NOMO-1 (cell line): ENCODE measurements around the gene CNGA3.
"Not testable (repeated sequence)": the region's sequence is repeated elsewhere in the genome, so short reads cannot be mapped to it uniquely, and the experiment has no call there.

ENCODE experiments used
- DNase-seq, 2 experiments: peaks; one replicate each; lab custom pipeline; 2025; ENCODE audit not compliant: unreplicated experiment in 2 of 2; lab: John Stamatoyannopoulos, UW

The CNGA3 gene

GRCh38 chr2:98395977-98396376 is 49.7 kb downstream of the CNGA3 start:
- no peak for DNase-seq

DNA sequence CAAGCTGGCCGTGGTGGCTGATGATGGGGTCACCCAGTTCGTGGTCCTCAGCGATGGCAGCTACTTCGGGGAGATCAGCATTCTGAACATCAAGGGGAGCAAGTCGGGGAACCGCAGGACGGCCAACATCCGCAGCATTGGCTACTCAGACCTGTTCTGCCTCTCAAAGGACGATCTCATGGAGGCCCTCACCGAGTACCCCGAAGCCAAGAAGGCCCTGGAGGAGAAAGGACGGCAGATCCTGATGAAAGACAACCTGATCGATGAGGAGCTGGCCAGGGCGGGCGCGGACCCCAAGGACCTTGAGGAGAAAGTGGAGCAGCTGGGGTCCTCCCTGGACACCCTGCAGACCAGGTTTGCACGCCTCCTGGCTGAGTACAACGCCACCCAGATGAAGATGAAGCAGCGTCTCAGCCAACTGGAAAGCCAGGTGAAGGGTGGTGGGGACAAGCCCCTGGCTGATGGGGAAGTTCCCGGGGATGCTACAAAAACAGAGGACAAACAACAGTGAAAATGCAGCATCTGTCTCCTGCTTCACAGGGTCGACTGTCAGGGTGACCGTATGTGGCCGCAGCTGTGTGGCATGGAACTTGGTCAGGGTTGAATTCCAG is 50.6 kb downstream of the CNGA3 start:
- DNase-seq, result no peak

DNA sequence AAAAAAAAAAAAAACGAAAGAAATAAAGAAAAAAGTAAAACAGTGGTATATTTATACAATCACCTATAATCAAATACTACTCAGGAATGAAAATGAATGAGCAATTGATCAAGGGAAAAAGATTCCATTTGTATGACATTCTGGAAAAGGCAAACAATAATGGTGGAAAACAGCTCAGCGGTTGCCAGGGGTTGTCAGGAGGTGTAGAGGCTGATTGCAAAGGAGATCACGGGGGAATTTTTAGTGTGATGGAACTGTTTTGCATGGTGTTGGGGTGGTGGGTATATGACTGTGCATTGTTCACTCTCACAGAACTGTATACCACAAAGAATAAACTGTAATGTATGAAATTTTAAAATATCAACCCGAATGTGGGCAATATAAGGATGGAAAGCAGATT is 52.9 kb downstream of the CNGA3 start:
- no peak for DNase-seq

- DNase-seq, result no peak
Measured at GRCh38 chr2:98403878-98404277, 57.6 kb downstream of the CNGA3 start.

DNA sequence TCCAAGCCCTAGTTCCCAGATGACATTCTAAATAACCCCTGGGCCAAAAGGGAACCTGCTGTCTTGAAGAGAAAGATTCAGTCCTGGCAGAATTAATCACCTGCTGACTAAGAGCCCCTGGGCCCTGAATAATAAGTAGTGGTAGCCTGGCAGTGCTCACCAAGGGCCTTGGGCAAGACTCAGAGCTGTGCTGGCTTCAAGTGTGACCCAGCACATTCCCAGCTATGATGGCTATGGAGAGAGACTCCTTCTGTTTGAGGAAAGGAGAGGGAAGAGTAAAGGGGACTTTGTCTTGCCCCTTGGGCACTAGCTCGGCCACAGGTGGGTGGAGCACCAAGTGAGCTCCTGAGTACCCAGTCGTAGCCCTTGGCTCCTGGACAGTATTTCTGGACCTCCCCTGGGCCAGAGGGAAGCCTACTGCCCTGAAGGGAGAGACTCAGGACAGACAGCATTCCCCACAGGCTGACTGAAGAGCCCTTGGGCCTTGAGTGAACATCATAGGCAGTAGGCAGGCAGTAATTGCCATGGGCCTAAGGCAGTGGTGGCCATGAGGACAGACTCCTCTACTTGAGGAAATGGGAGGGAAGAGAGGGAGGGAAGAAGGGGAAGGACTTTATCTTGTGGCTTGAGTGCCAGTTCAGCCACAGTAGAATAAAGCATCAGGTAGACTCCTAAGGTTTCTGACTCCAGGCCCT is 58.4 kb downstream of the CNGA3 start:
- no peak for DNase-seq

DNA sequence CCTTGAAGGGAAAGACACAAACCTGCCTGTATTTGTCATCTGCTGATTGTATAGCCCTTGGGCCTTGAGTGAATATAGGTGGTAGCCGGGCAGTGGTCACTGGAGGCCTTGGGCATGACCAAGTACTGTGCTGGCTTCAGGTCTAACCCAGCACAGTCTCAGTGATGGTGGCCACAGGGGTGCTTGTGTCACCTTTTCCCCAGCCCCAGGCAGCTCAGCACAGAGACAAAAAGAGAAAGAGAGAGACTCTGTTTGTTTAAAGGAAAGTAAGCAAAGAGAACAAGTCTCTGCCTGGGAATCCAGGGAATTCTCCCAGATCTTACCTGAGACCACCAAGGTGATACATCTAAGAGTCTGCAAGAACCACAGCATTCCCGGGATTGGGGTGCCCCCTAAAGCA is 59.0 kb downstream of the CNGA3 start:
- no peak for DNase-seq

DNA sequence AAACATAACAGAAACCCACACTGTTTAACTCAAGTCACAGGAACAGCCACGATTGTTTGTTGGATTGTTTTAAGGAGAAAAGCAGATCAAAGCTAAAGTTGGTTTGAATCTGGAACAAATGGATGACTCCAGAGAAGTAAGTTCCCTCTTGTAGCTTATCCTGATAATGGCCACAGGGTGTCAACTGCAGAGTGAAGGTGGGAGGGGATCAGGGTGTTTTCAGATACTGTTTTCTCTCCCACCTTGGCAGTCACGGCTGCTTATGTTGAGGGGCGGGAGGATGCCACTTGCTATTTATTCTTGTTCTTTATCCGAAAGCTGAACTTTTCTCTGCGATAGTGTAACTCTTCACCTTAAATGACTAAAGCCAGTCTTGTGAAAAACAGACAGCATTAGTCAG is 61.9 kb downstream of the CNGA3 start:
- DNase-seq, result no peak

DNA sequence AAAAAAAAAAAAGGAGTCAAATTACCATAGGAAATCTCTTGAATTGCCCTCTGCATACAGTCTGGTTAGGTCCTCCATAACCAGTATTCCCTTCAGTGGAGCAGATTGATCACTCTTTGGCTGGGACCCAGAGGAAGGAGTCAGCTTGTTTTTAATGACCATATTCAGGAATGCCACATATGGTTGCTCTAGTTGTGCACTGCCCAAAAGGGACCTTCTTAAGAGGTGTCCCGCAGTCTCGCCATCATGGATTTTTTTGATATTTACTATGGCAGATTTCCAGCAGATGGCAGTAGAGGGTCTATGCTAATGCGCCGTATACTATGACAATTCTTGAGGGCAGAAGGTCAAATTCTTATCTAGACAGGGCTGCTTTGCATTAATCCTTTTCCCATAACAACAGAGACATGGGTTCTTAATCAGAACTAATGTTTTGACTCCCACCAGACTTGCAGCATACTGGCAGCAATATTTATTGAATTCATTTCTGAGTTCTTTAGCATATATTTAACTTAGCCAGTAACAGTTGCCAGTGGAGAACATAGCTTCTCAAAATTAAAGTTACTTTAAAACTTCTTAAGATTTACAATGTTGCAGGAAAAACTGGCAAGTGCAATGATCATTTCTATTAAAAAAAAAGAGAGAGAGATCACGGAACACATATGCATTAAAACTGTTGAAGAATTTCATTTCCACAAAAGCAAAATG is 66.6 kb downstream of the CNGA3 start:
- peak; percentile 22 to 77 for DNase-seq

GRCh38 chr2:98414246-98414645 is 68.0 kb downstream of the CNGA3 start:
- not testable (repeated sequence) for DNase-seq

- DNase-seq, result not testable (repeated sequence)
Measured at GRCh38 chr2:98415719-98416248, 69.5 kb downstream of the CNGA3 start.

DNA sequence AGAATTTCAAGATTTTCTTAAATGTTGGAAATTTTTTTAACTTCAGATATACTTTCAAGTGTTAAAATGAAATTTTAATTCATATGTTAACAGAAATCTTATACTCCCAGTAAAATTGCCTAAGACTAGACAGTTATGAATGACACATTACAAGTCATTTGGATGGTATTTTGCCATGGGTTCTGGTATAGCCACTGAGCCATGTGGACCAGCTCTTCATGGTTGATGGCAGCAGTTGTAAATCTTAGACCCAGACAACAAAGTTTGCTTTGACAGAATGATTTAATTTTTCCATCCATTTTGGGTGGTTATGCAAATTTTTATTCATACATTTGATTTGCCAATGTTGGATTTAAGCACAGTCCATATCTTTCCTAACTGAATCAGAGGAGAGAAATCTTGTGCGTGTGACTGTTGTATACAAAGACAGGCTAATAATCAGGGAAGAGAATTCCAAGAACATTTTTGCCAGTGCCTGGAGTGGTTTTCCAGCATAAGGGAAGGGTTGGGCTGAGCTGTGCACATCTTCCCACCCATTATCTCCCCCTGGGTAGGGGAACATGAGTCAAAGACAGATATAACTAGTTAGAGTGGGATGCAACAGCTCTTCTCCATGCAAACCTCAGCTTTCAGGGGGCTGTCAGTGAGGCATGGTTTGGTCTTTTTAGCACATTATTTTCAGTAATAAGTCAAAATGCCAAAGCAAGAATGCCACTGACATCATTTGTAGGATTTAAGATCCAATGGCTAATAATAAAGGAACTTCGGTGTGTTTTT is 70.3 kb downstream of the CNGA3 start:
- DNase-seq, result no peak

- no peak for DNase-seq
Measured at GRCh38 chr2:98419544-98419943, 73.3 kb downstream of the CNGA3 start.

- no peak for DNase-seq
Measured at GRCh38 chr2:98419977-98420725, 73.9 kb downstream of the CNGA3 start.

DNA sequence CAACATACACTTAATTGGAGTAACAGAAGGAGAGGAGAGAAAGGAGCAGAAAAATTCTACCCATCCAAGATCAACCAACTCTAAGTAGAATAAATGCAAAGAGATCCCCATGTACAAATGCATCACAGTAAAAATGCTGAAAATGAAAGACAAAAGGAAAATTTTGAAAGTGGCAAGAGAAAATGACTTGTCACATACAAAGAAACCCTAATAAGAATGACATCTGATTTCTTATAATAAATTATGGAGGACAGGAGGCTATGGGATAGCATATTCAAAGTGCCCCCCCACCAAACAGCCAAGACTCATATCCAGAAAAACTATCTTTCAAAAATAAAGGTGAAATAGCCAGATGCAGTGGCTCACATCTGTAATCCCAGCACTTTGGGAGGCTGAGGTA is 76.2 kb downstream of the CNGA3 start:
- DNase-seq, result no peak

GRCh38 chr2:98426771-98427170 is 80.5 kb downstream of the CNGA3 start:
- DNase-seq, result no peak

DNA sequence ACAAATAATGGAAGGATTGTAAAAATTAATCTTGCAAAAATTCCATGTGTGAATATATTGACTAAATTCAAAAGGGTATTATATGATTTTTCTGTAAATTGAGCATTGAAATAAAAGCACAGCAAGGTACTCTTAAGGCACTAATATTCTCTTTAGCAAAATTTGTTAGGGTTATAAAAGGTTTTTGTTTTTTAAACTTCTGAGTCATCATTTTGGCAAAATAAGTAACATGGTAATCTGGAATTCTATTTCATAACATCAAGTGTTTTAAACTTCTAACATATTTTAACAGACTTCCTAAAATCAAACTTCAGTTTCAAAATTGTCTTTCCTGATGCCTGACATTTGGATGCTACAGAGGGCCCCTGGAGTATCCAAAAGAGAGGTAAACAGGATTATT is 85.9 kb downstream of the CNGA3 start:
- no peak for DNase-seq

DNA sequence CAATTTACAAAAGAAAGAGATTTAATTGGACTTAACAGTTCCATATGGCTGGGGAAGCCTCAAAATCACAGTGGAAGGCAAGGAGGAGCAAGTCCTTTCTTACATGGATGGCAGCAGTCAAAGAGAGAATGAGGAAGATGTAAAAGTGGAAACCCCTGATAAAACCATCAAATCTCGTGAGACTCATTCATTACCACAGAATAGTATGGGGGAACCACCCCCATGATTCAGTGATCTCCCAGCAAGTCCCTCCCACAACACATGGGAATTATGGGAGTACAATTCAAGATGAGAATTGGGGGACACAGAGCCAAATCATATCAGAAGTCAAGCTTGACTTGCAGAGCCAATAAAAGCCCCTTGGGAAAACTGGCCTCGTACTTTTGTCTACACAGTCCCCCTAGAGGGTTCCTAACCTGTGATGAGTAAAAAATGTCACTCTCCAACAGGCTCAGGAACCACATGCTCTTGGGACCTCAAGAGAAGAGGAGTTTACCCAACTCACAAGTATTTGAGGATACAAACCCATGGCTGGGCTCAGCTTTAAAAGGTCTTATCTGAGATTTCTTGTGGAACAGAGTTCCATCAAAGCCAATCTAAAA is 87.2 kb downstream of the CNGA3 start:
- no peak for DNase-seq

DNA sequence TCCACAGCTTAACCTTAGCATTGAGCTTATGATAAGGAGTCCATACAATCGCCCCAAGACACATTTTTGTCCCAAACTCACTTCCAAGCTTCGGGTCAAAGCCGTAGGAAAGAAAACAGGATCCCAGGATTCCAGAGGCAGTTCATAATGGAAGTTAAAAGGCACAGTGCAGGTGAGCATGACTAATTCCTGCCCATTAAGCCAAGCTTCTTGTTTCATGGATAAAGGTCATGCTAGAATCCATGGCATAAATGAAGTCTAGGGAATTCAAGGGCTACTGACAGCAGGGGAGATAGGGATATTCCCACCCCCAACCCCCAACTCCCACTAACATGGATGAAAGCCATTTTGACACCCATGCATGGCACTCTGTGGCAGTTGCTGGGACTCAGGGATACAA is 88.2 kb downstream of the CNGA3 start:
- DNase-seq, result no peak

- DNase-seq, result not testable (repeated sequence)
Measured at GRCh38 chr2:98435670-98436069, 89.4 kb downstream of the CNGA3 start.

DNA sequence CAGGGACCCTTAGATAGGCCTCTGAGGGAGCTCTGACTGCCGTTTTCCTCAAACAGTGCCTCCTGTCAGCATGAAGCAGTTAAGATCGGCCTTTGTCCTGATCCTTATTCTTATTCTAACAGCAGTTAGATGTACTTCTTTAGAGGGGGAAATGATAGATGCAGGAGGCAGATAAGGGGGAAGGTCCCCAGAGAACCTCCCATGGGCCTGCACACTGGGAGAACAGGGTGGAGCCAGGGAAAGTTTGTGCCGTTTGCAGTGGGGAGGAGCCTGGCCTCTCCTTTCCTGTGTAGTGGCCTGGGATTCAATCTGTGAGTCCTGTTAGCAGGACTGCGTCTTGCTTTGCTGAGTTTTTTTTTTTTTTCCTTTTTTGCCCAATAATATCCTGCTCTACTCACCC is 90.5 kb downstream of the CNGA3 start:
- no peak for DNase-seq
